Smooth muscle cell (in vitro differentiated cells): Measurements from ENCODE around the gene C1QTNF8. TPM values are rescaled to one million over a fixed set of nuclear protein-coding genes. Genes with fewer than 3 reads are reported as not detected.

ENCODE experiments used
- DNase-seq: peaks from one replicate; lab custom pipeline; 2025; ENCODE audit not compliant: unreplicated experiment; lab: John Stamatoyannopoulos, UW
- H2AFZ ChIP-seq: fragments of 200-600 bp; sonication (generic); 2 replicates; pipeline ENCODE4 v1.6.0; 2016; ENCODE audit warnings: antibody characterized with exemption, low read depth, mild to moderate bottlenecking
- H3F3A ChIP-seq: fragments of 200-600 bp; sonication (generic); 2 replicates; pipeline ENCODE4 v1.6.0; 2017; ENCODE audit warnings: antibody characterized with exemption, low read depth
- H3K27ac ChIP-seq: fragments of 200-600 bp; sonication (generic); 2 replicates; pipeline ENCODE4 v1.5.1; 2016; ENCODE audit warnings: low read depth, mild to moderate bottlenecking
- H3K27me3 ChIP-seq: fragments of 200-600 bp; sonication (generic); 2 replicates; pipeline ENCODE4 v1.6.1; 2016; ENCODE audit warnings: low read depth, mild to moderate bottlenecking
- H3K36me3 ChIP-seq: fragments of 200-600 bp; sonication (generic); 2 replicates; pipeline ENCODE4 v1.5.1; 2016; ENCODE audit warnings: low read depth
- H3K4me1 ChIP-seq: fragments of 200-600 bp; sonication (generic); 2 replicates; pipeline ENCODE4 v1.5.1; 2016; ENCODE audit warnings: low read depth
- H3K4me2 ChIP-seq: fragments of 200-600 bp; sonication (generic); 2 replicates; pipeline ENCODE4 v1.6.0; 2016; ENCODE audit warnings: mild to moderate bottlenecking
- H3K4me3 ChIP-seq: fragments of 200-600 bp; sonication (generic); 2 replicates; pipeline ENCODE4 v1.5.1; 2016; ENCODE audit warnings: mild to moderate bottlenecking
- H3K79me2 ChIP-seq: fragments of 200-600 bp; sonication (generic); 2 replicates; pipeline ENCODE4 v1.6.0; 2016; ENCODE audit warnings: low read depth, mild to moderate bottlenecking
- H3K9ac ChIP-seq: fragments of 200-600 bp; sonication (generic); 2 replicates; pipeline ENCODE4 v1.6.0; 2016; ENCODE audit warnings: low read depth
- H3K9me3 ChIP-seq: fragments of 200-600 bp; sonication (generic); replicated peaks from 2 replicates; pipeline ENCODE4 v1.5.1; 2016; ENCODE audit warnings: low read depth
- H4K20me1 ChIP-seq: fragments of 200-600 bp; sonication (generic); 2 replicates; pipeline ENCODE4 v1.6.0; 2016; ENCODE audit warnings: low read depth
- CTCF ChIP-seq: fragments of 200-600 bp; sonication (generic); IDR thresholded peaks from 2 replicates; pipeline ENCODE4 v1.5.1; 2017; ENCODE audit warnings: borderline replicate concordance, mild to moderate bottlenecking, antibody characterized with exemption; ENCODE audit not compliant: insufficient read depth, poor library complexity, severe bottlenecking
- WGBS: methylation state at CpG from one replicate; pipeline ENCODE4 v1.1.7; 2016; ENCODE audit warnings: low lambda C conversion rate; 5-methylcytosine and 5-hydroxymethylcytosine counted together
- polyA plus RNA-seq: library from polyadenylated mRNA; unstranded; fragments of >200 nt; fragmentation: Nextera tagmentation; extraction: Ambion mirVana; gene quantifications from 2 replicates; pipeline ENCODE4 v1.2.1, GENCODE V29; 2016
- total RNA-seq: library from RNA; depleted of rRNA; stranded (reverse); fragments of >200 nt; gene quantifications from 2 replicates; pipeline ENCODE4 v1.2.3, GENCODE V29; 2014

Gene C1QTNF8
- total and polyA plus RNA-seq, 2 experiments from 2014 or later = not detected

- no peaks in the 10 kb centered on the region for H3F3A ChIP-seq
- no peaks in the 10 kb centered on the region for H3K36me3 ChIP-seq
- no peaks in the 10 kb centered on the region for H3K4me1 ChIP-seq
- H2AFZ ChIP-seq = no peak within 1 kb of the TSS
- H3K27ac ChIP-seq = no peak within 1 kb of the TSS
- H3K9me3 ChIP-seq = no peaks in the 10 kb centered on the region
- no peak within 1 kb of the TSS for H3K4me3 ChIP-seq
- 38% methylated on average over 17 of the region's 59 CpGs for WGBS
- peaks cover 41% of the 10 kb centered on the region for H3K27me3 ChIP-seq
- no peaks in the 10 kb centered on the region for H3K79me2 ChIP-seq
- no peak for TF ChIP-seq CTCF
- no peaks in the 10 kb centered on the region for H4K20me1 ChIP-seq
- H3K9ac ChIP-seq = no peak within 1 kb of the TSS
- DNase-seq = no peak
- H3K4me2 ChIP-seq = no peak within 1 kb of the TSS
Measured at GRCh38 chr16:1072526-1073261, 23.4 kb downstream of the C1QTNF8 start, which contains the start of gene SSTR5. SSTR5 (plus strand) TSS chr16:1072747; CDS start chr16:1078869, 6,122 bp downstream.

- 61% methylated on average over 27 of the region's 30 CpGs for WGBS
- H2AFZ ChIP-seq = no peak overlapping the region
Measured at GRCh38 chr16:1071561-1072225, 24.4 kb downstream of the C1QTNF8 start.

GRCh38 chr16:1070864-1071408, 25.1 kb downstream of the C1QTNF8 start:
- H2AFZ ChIP-seq = no peak overlapping the region
- no peaks in the 10 kb centered on the region for H3F3A ChIP-seq
- H3K27me3 ChIP-seq = peaks cover 41% of the 10 kb centered on the region

More at GRCh38 chr16:1071561-1072225, 24.4 kb downstream of the C1QTNF8 start:
- Histone ChIP-seq H4K20me1 (no peaks in the 10 kb centered on the region), H3K79me2 (no peaks in the 10 kb centered on the region), H3K27ac (no peak overlapping the region), H3K4me3 (no peak overlapping the region), H3K9ac (no peak overlapping the region), H3K9me3 (no peaks in the 10 kb centered on the region), H3K36me3 (no peaks in the 10 kb centered on the region), H3F3A (no peaks in the 10 kb centered on the region), H3K4me2 (no peak overlapping the region), H3K27me3 (peaks cover 41% of the 10 kb centered on the region), H3K4me1 (no peaks in the 10 kb centered on the region)
- DNase-seq = no peak
- no peak for TF ChIP-seq CTCF

More at GRCh38 chr16:1070864-1071408, 25.1 kb downstream of the C1QTNF8 start:
- H3K4me2 ChIP-seq = no peak overlapping the region
- no peak overlapping the region for H3K4me3 ChIP-seq
- no peaks in the 10 kb centered on the region for H3K36me3 ChIP-seq
- H3K79me2 ChIP-seq = no peaks in the 10 kb centered on the region
- no peaks in the 10 kb centered on the region for H3K9me3 ChIP-seq
- no peaks in the 10 kb centered on the region for H4K20me1 ChIP-seq
- WGBS = 75% methylated on average over 14 of the region's 16 CpGs
- H3K9ac ChIP-seq = no peak overlapping the region
- no peaks in the 10 kb centered on the region for H3K4me1 ChIP-seq
- no peak for TF ChIP-seq CTCF
- H3K27ac ChIP-seq = no peak overlapping the region
- no peak for DNase-seq
